T-cell (primary cell): ENCODE measurements around the gene DPP4. TPM values are rescaled to one million over a fixed set of nuclear protein-coding genes. Genes with fewer than 3 reads are reported as not detected.

Source experiments
- ATAC-seq, 4 experiments: fragments of 200-7000 bp in 3 of 4; fragments of 150-1000 bp in 1 of 4; cut with Tn5 transposase; replicated peaks in 1 of 4; 1 replicate in 3 of 4; 2 replicates in 1 of 4; pipeline ENCODE4 v1.10.0; 2021; ENCODE audit warnings: moderate library complexity in 3 of 4, mild to moderate bottlenecking in 2 of 4, moderate number of reproducible peaks in 1 of 4
- CTCF ChIA-PET, 2 donors: fragments of 300-600 bp; sonication (Branson Sonifier 250); formaldehyde crosslinking; loops; one replicate each; lab custom pipeline; 2022; ENCODE audit warnings: antibody characterized with exemption in 2 of 2; lab: Charles Lee
- POLR2A ChIA-PET, 2 donors: fragments of 300-600 bp; sonication (Branson Sonifier 250); formaldehyde crosslinking; loops; one replicate each; lab custom pipeline; 2022; ENCODE audit warnings: antibody characterized with exemption in 2 of 2; lab: Charles Lee
- DNase-seq, 35 experiments: peaks; one replicate each; pipeline versions ENCODE4 v3.0.0 to v3.0.0-alpha.2; 2013 to 2023
- H3K27ac ChIP-seq: one replicate; pipeline ENCODE4 v1.5.1; 2013; ENCODE audit warnings: low read length
- H3K27me3 ChIP-seq, 2 experiments: replicated peaks in 1 of 2; 1 replicate in 1 of 2; 2 replicates in 1 of 2; pipeline versions ENCODE4 v1.6.1 to v1.7.0; 2013; ENCODE audit warnings: low read length in 1 of 2, mixed read lengths in 1 of 2; ENCODE audit not compliant: control insufficient read depth in 2 of 2, insufficient read depth in 2 of 2; ENCODE audit errors: extremely low read depth in 1 of 2
- H3K36me3 ChIP-seq, 2 donors: 1 replicate in 1 of 2; 2 replicates in 1 of 2; pipeline versions ENCODE4 v1.6.1 to v1.7.0; 2013; ENCODE audit warnings: low read length in 1 of 2; ENCODE audit not compliant: control insufficient read depth in 2 of 2, insufficient read depth in 1 of 2; ENCODE audit errors: extremely low read depth in 1 of 2
- H3K4me1 ChIP-seq, 2 experiments: 1 replicate in 1 of 2; 2 replicates in 1 of 2; pipeline versions ENCODE4 v1.6.1 to v1.7.0; 2013; ENCODE audit warnings: low read length in 2 of 2, mixed read lengths in 1 of 2; ENCODE audit not compliant: insufficient read depth in 2 of 2, control insufficient read depth in 1 of 2; ENCODE audit errors: extremely low read depth in 1 of 2
- H3K4me3 ChIP-seq, 2 donors: 1 replicate in 1 of 2; 2 replicates in 1 of 2; pipeline versions ENCODE4 v1.5.1 to v1.7.0; 2013; ENCODE audit warnings: mild to moderate bottlenecking in 2 of 2, low read length in 1 of 2, moderate library complexity in 1 of 2; ENCODE audit not compliant: control insufficient read depth in 1 of 2; ENCODE audit errors: extremely low read depth in 1 of 2
- H3K9me3 ChIP-seq: 2 replicates; pipeline ENCODE4 v1.7.0; 2013
- H3K27ac Mint-ChIP-seq, 2 donors: one replicate each; pipeline ENCODE4 v1.8.0; 2020 to 2021; ENCODE audit warnings: mild to moderate bottlenecking in 2 of 2, mixed read lengths in 2 of 2
- H3K27me3 Mint-ChIP-seq, 2 donors: one replicate each; pipeline ENCODE4 v1.8.0; 2021 to 2022; ENCODE audit warnings: mixed read lengths in 2 of 2
- H3K36me3 Mint-ChIP-seq: one replicate; pipeline ENCODE4 v1.8.0; 2021; ENCODE audit warnings: mixed read lengths
- H3K4me1 Mint-ChIP-seq, 3 donors: one replicate each; pipeline ENCODE4 v1.8.0; 2020 to 2022; ENCODE audit warnings: mixed read lengths in 3 of 3, mild to moderate bottlenecking in 1 of 3
- H3K4me3 Mint-ChIP-seq, 3 donors: one replicate each; pipeline ENCODE4 v1.8.0; 2020 to 2022; ENCODE audit warnings: mild to moderate bottlenecking in 3 of 3, mixed read lengths in 3 of 3, moderate library complexity in 3 of 3
- H3K9me3 Mint-ChIP-seq, 3 donors: one replicate each; pipeline ENCODE4 v1.8.0; 2020 to 2022; ENCODE audit warnings: mixed read lengths in 3 of 3
- WGBS: methylation state at CpG from one replicate; pipeline ENCODE4 v1.1.5; 2013; ENCODE audit warnings: missing lambda C conversion rate; ENCODE audit not compliant: insufficient coverage; 5-methylcytosine and 5-hydroxymethylcytosine counted together
- total RNA-seq, 35 experiments: library from RNA in 6 of 35; stranded (reverse) in 6 of 35; fragments of 120-200 nt in 1 of 35; gene quantifications; one replicate each; pipeline versions ENCODE4 v1.2.1 to v1.2.4 and lab custom pipeline; 2013 to 2026

DPP4 gene
- total RNA-seq (10 to 100 TPM; 30.1 to 47.7 (median 37.9) TPM), total RNA-seq (lab: John Stamatoyannopoulos, UW) (20.6 to 149 (median 84.4) reads per million in 29 experiments)
- total RNA-seq (2013): 72.7 TPM

- H3K27me3 ChIP-seq: peaks cover 0 to 11% of the 10 kb centered on the region in 2 experiments
- ATAC-seq (peak; percentile 81 to 89 (median 84)), DNase-seq (peak in 34 of 35 experiments; percentile 9 to 66 (median 40))
- H3K27me3 Mint-ChIP-seq: no peaks in the 10 kb centered on the region
- H3K4me1 Mint-ChIP-seq: peaks cover 42 to 56% (median 50%) of the 10 kb centered on the region in 3 donors
- ChIA-PET POLR2A (no interaction called here), CTCF (interaction anchor here (0.6 to 2.9 kb wide), 9 partner anchors 17 to 970 kb away, joined by 3 to 13 read pairs (median 3); no protein-coding TSS in a partner anchor)
- under 1% methylated on average over 68 of the region's 71 CpGs for WGBS
- no peaks in the 10 kb centered on the region for H3K36me3 ChIP-seq
- peak within 1 kb of the TSS; percentile 90 to 98 (median 97) for H3K4me3 Mint-ChIP-seq
- peaks cover 27% of the 10 kb centered on the region for H3K36me3 Mint-ChIP-seq
- H3K27ac Mint-ChIP-seq: peak within 1 kb of the TSS; percentile 91 to 97
- H3K4me1 ChIP-seq: peaks cover 12 to 24% of the 10 kb centered on the region in 2 experiments
- peaks cover 0 to 8% (median 7%) of the 10 kb centered on the region in 3 donors for H3K9me3 Mint-ChIP-seq
- no peaks in the 10 kb centered on the region for H3K9me3 ChIP-seq
- H3K27ac ChIP-seq: peak within 1 kb of the TSS; percentile 72
- peak within 1 kb of the TSS; percentile 95 to 100 for H3K4me3 ChIP-seq
These were observed at the start of gene DPP4 for GRCh38 chr2:162073888-162074631. TSS of gene DPP4 (minus strand) at chr2:162074215. CDS start at chr2:162073981, 234 bp downstream.

GRCh38 chr2:162118166-162119031 lies 44.4 kb upstream of the DPP4 start:
- Histone ChIP-seq H3K4me1 (no peaks in the 10 kb centered on the region), H3K27ac (no peak overlapping the region), H3K36me3 (no peaks in the 10 kb centered on the region), H3K27me3 (no peaks in the 10 kb centered on the region), H3K4me3 (no peak overlapping the region), H3K9me3 (no peaks in the 10 kb centered on the region)
- Mint-ChIP-seq H3K36me3 (no peaks in the 10 kb centered on the region), H3K27me3 (no peaks in the 10 kb centered on the region), H3K4me1 (peaks cover 7 to 9% (median 8%) of the 10 kb centered on the region in 3 donors), H3K9me3 (peaks cover 3 to 8% (median 8%) of the 10 kb centered on the region in 3 donors), H3K27ac (no peak overlapping the region), H3K4me3 (no peak overlapping the region)
- ChIA-PET CTCF (interaction anchor here in 1 of 2 donors (0.6 to 1.3 kb wide), 2 partner anchors 14 to 532 kb away, joined by 3 to 4 read pairs; no protein-coding TSS in a partner anchor), POLR2A (no interaction called here)
- no peak for DNase-seq
- ATAC-seq: no peak
- 93% methylated on average over 3 of the region's 7 CpGs for WGBS

- H3K9me3 Mint-ChIP-seq: peaks cover 3 to 8% (median 8%) of the 10 kb centered on the region in 3 donors
- H3K27me3 Mint-ChIP-seq: no peaks in the 10 kb centered on the region
- no peak overlapping the region for H3K27ac ChIP-seq
- no peaks in the 10 kb centered on the region for H3K27me3 ChIP-seq
- H3K27ac Mint-ChIP-seq: no peak overlapping the region
- H3K4me3 ChIP-seq: no peak overlapping the region
- no peaks in the 10 kb centered on the region for H3K4me1 ChIP-seq
- peaks cover 7 to 9% (median 8%) of the 10 kb centered on the region in 3 donors for H3K4me1 Mint-ChIP-seq
- H3K4me3 Mint-ChIP-seq: no peak overlapping the region
- ChIA-PET POLR2A (interaction anchor here in 1 of 2 donors (0.7 kb wide), 1 partner anchor 887 kb away, joined by 3 read pairs; no protein-coding TSS in a partner anchor), CTCF (interaction anchor here in 1 of 2 donors (0.7 kb wide), 1 partner anchor 10 kb away, joined by 3 read pairs; no protein-coding TSS in a partner anchor)
- H3K9me3 ChIP-seq: no peaks in the 10 kb centered on the region
- ATAC-seq (no peak), DNase-seq (no peak)
- H3K36me3 Mint-ChIP-seq: no peaks in the 10 kb centered on the region
- H3K36me3 ChIP-seq: no peaks in the 10 kb centered on the region
These were observed 42.3 kb upstream of the DPP4 start for GRCh38 chr2:162116352-162116751.

DNA sequence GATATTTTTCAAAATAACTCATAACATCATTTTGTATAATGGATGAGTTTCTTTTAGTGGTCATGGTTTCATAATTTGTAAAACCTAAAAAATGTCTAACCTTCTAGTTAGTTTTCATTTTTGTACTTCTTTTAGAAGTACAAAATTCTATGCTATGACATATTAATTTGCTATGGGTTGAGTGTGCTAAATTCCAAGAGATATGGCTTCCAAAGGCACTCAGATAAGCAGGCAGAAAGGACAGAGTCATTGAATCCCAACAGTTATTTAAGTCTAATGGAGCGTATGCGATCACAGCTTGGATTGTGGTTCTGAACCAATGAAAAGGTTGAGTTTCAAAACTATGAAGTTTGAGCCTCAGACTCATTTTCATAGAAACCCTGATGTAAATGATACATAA lies 41.1 kb upstream of the DPP4 start:
- ChIA-PET POLR2A (no interaction called here), CTCF (interaction anchor here in 1 of 2 donors (1.0 kb wide), 1 partner anchor 11 kb away, joined by 3 read pairs; no protein-coding TSS in a partner anchor)
- Mint-ChIP-seq H3K27ac (no peak overlapping the region), H3K4me1 (peaks cover 7 to 9% (median 8%) of the 10 kb centered on the region in 3 donors), H3K9me3 (peaks cover 3 to 8% (median 8%) of the 10 kb centered on the region in 3 donors), H3K36me3 (no peaks in the 10 kb centered on the region), H3K27me3 (no peaks in the 10 kb centered on the region), H3K4me3 (no peak overlapping the region)
- DNase-seq (no peak), ATAC-seq (no peak)
- Histone ChIP-seq H3K9me3 (no peaks in the 10 kb centered on the region), H3K4me1 (no peaks in the 10 kb centered on the region), H3K27me3 (no peaks in the 10 kb centered on the region), H3K4me3 (no peak overlapping the region), H3K36me3 (no peaks in the 10 kb centered on the region), H3K27ac (no peak overlapping the region)
- WGBS: no CpG with 5 or more reads among the region's 2 CpGs

DNA sequence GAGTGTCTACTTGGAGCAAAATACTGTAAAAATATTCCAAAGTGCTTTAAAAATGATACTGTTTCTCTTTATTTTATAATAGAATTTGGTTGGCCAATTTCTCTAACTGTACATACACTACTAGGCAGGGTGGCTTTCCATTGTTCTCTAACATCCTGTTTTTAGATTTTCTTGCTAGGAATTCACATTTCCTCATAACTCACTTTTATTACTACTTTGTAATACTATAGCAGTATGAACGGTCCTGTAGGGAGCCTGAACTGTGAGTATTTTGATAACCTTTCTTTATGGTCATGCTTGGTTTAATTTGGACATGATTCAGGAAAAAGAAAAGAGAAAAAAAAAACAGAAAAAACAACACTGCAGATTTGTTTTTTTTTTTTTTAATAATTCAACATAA lies 40.3 kb upstream of the DPP4 start:
- Histone ChIP-seq H3K4me1 (no peaks in the 10 kb centered on the region), H3K27me3 (no peaks in the 10 kb centered on the region), H3K9me3 (no peaks in the 10 kb centered on the region), H3K4me3 (no peak overlapping the region), H3K27ac (no peak overlapping the region), H3K36me3 (no peaks in the 10 kb centered on the region)
- no CpG with 5 or more reads among the region's 1 CpG for WGBS
- Mint-ChIP-seq H3K9me3 (peaks cover 3 to 8% (median 8%) of the 10 kb centered on the region in 3 donors), H3K4me1 (peaks cover 7 to 9% (median 8%) of the 10 kb centered on the region in 3 donors), H3K27me3 (no peaks in the 10 kb centered on the region), H3K4me3 (no peak overlapping the region), H3K27ac (no peak overlapping the region), H3K36me3 (no peaks in the 10 kb centered on the region)
- CTCF ChIA-PET: no interaction called here
- no peak for ATAC-seq
- POLR2A ChIA-PET: no interaction called here
- no peak for DNase-seq

DNA sequence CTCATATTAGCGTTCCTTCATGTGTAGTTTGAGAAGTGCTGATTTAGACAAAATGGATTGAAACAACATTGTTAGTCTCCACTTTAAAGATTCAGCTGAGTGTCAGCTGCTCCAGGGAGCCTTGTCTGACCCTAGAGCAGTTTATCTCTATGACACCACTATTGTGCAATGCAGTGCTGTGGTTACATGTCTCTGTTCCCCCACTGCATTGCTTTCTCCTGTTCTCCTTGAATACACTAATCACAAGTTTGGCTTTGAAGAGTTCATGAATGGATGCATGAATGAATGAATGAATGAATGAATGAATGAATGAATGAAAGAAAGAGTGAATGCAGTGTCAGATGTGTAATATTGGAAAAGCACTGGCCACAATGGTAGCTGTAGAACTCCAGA lies 39.8 kb upstream of the DPP4 start:
- Mint-ChIP-seq H3K27ac (no peak overlapping the region), H3K9me3 (peaks cover 3 to 8% (median 8%) of the 10 kb centered on the region in 3 donors), H3K4me1 (peaks cover 7 to 8% (median 8%) of the 10 kb centered on the region in 3 donors), H3K36me3 (no peaks in the 10 kb centered on the region), H3K27me3 (no peaks in the 10 kb centered on the region), H3K4me3 (no peak overlapping the region)
- CTCF ChIA-PET: interaction anchor here in 1 of 2 donors (0.9 kb wide), 1 partner anchor 13 kb away, joined by 3 read pairs; no protein-coding TSS in a partner anchor
- ATAC-seq (no peak), DNase-seq (no peak)
- H3K27ac ChIP-seq: no peak overlapping the region
- no peaks in the 10 kb centered on the region for H3K4me1 ChIP-seq
- no peaks in the 10 kb centered on the region for H3K9me3 ChIP-seq
- no peak overlapping the region for H3K4me3 ChIP-seq
- H3K27me3 ChIP-seq: no peaks in the 10 kb centered on the region
- POLR2A ChIA-PET: no interaction called here
- no CpG with 5 or more reads among the region's 1 CpG for WGBS
- H3K36me3 ChIP-seq: no peaks in the 10 kb centered on the region
